Prostate gland (tissue), 2 donors: ENCODE results near the gene KRTAP10-10. TPM values are rescaled to one million over a fixed set of nuclear protein-coding genes. Genes with fewer than 3 reads are reported as not detected.

Source experiments
- DNase-seq: peaks from one replicate; pipeline ENCODE4 v3.0.0-alpha.2; 2019; ENCODE audit warnings: low spot score
- H3K27ac ChIP-seq, 2 donors: fragments of 200-600 bp; sonication (generic); 2 replicates each; pipeline ENCODE4 v1.5.1; 2017 to 2019
- H3K27me3 ChIP-seq: fragments of 200-600 bp; sonication (generic); replicated peaks from 2 replicates; pipeline ENCODE4 v1.5.1; 2019; ENCODE audit not compliant: insufficient read depth
- H3K36me3 ChIP-seq, 2 donors: fragments of 200-600 bp; sonication (generic); 1 replicate in 1 of 2; 2 replicates in 1 of 2; pipeline versions ENCODE4 v1.5.1 to v1.8.1; 2017 to 2019
- H3K4me1 ChIP-seq: fragments of 200-600 bp; sonication (generic); replicated peaks from 2 replicates; pipeline ENCODE4 v1.5.1; 2019
- H3K4me3 ChIP-seq, 2 donors: fragments of 200-600 bp; sonication (generic); 2 replicates each; pipeline ENCODE4 v1.5.1; 2017 to 2019
- H3K9me3 ChIP-seq: fragments of 200-600 bp; sonication (generic); 2 replicates; pipeline ENCODE4 v1.5.1; 2017
- CTCF ChIP-seq, 4 experiments: fragments of 200-600 bp in 2 of 4; fragments of 450-650 bp in 2 of 4; sonication (generic) in 2 of 4; IDR thresholded peaks; 1 replicate in 3 of 4; 2 replicates in 1 of 4; pipeline ENCODE4 v1.5.1; 2016 to 2019; ENCODE audit warnings: antibody characterized with exemption in 4 of 4, mild to moderate bottlenecking in 2 of 4, moderate library complexity in 2 of 4
- POLR2A ChIP-seq: fragments of 450-650 bp; IDR thresholded peaks from one replicate; pipeline ENCODE4 v1.6.1; 2016; ENCODE audit warnings: antibody characterized with exemption, mild to moderate bottlenecking
- POLR2AphosphoS5 ChIP-seq: sonication (generic); formaldehyde crosslinking; IDR thresholded peaks from one replicate; pipeline ENCODE4 v1.6.1; 2017; ENCODE audit warnings: antibody characterized with exemption
- whole genome bisulfite sequencing: methylation state at CpG from one replicate; pipeline ENCODE4 v1.1.5; 2018; 5-methylcytosine and 5-hydroxymethylcytosine counted together
- intact Hi-C: fragments of 100-400 bp; cut with DNase I; formaldehyde crosslinking; loops from one replicate; pipeline ENCODE4 v1.14.2; 2022
- total RNA-seq, 2 donors: library from RNA; depleted of rRNA; stranded (reverse); fragments of >200 nt; gene quantifications; one replicate each; pipeline ENCODE4 v1.1.0, GENCODE V29; 2016

The KRTAP10-10 gene
- total RNA-seq, 2 donors from 2014 or later, result not detected

- TF ChIP-seq POLR2A (no peak), POLR2AphosphoS5 (no peak), CTCF (IDR thresholded peaks at IDR 0.05) (no peak)
Observed at GRCh38 chr21:44666401-44667320, 29.5 kb downstream of the KRTAP10-10 start, which contains the start of gene KRTAP12-2. Gene KRTAP12-2 (minus strand): TSS chr21:44666927. CDS start chr21:44666886, 41 bp downstream.

GRCh38 chr21:44667612-44668011, 30.5 kb downstream of the KRTAP10-10 start:
- no peaks in the 10 kb centered on the region for H3K27me3 ChIP-seq
- no peaks in the 10 kb centered on the region for H3K9me3 ChIP-seq
- no peak for DNase-seq
- no peak overlapping the region for H3K4me3 ChIP-seq
- no peaks in the 10 kb centered on the region for H3K4me1 ChIP-seq
- WGBS, result 74% methylated on average over 1 of the region's 1 CpG
- TF ChIP-seq POLR2AphosphoS5 (no peak), POLR2A (no peak), CTCF (IDR thresholded peaks at IDR 0.05) (no peak)
- H3K27ac ChIP-seq, result no peak overlapping the region
- intact Hi-C loops, result no loop called here
- H3K36me3 ChIP-seq, result no peaks in the 10 kb centered on the region

More at GRCh38 chr21:44666401-44667320, 29.5 kb downstream of the KRTAP10-10 start, which contains the start of gene KRTAP12-2:
- Histone ChIP-seq H3K36me3 (no peaks in the 10 kb centered on the region), H3K27ac (no peak within 1 kb of the TSS), H3K4me3 (no peak within 1 kb of the TSS), H3K27me3 (no peaks in the 10 kb centered on the region), H3K4me1 (no peaks in the 10 kb centered on the region), H3K9me3 (no peaks in the 10 kb centered on the region)
- intact Hi-C loops, result no loop called here
- WGBS, result 60% methylated on average over 17 of the region's 19 CpGs
- no peak for DNase-seq

GRCh38 chr21:44670642-44671432, 33.7 kb downstream of the KRTAP10-10 start:
- H3K27me3 ChIP-seq, result no peaks in the 10 kb centered on the region
- intact Hi-C loops, result no loop called here
- H3K36me3 ChIP-seq, result no peaks in the 10 kb centered on the region
- no peaks in the 10 kb centered on the region for H3K4me1 ChIP-seq
- TF ChIP-seq POLR2A (no peak), CTCF (IDR thresholded peaks at IDR 0.05) (no peak)
- no peaks in the 10 kb centered on the region for H3K9me3 ChIP-seq
- DNase-seq, result no peak
- no peak overlapping the region for H3K27ac ChIP-seq
- H3K4me3 ChIP-seq, result no peak overlapping the region
- 83% methylated on average over 3 of the region's 3 CpGs for WGBS

GRCh38 chr21:44671911-44672310, 34.8 kb downstream of the KRTAP10-10 start:
- DNase-seq, result no peak
- H3K4me3 ChIP-seq, result no peak overlapping the region
- H3K27ac ChIP-seq, result no peak overlapping the region
- TF ChIP-seq POLR2AphosphoS5 (no peak), POLR2A (no peak), CTCF (IDR thresholded peaks at IDR 0.05) (no peak)
- H3K4me1 ChIP-seq, result no peaks in the 10 kb centered on the region
- no peaks in the 10 kb centered on the region for H3K27me3 ChIP-seq
- H3K36me3 ChIP-seq, result no peaks in the 10 kb centered on the region
- WGBS, result 100% methylated on average over 1 of the region's 1 CpG
- intact Hi-C loops, result no loop called here
- no peaks in the 10 kb centered on the region for H3K9me3 ChIP-seq
